Kidney capillary endothelial cell (primary cell): ENCODE measurements around the gene TTC39A.

Experiments used
- DNase-seq: peaks from one replicate; pipeline ENCODE4 v3.0.0-alpha.2; 2018; ENCODE audit warnings: low spot score

TTC39A gene

DNA sequence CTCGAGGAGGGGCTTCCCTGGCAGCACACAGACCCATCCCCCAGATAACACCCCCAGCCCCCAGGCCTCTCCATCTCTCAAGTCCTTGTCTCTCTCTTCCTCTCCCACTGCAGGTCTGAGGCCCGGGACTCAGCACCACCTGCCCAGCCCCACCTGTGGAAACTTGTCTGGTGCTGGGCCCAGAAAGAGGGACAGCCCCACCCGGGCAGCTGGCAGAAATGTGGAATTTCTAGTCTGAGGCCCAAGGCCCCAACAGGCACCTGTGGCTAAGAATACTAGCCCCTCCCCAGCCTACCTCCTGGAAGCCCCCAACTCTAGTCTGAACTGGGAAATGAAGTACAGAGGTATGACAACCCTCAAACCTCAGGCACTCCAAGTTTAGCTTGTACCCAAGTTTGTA is 15.4 kb downstream of the TTC39A start:
- no peak for DNase-seq

DNA sequence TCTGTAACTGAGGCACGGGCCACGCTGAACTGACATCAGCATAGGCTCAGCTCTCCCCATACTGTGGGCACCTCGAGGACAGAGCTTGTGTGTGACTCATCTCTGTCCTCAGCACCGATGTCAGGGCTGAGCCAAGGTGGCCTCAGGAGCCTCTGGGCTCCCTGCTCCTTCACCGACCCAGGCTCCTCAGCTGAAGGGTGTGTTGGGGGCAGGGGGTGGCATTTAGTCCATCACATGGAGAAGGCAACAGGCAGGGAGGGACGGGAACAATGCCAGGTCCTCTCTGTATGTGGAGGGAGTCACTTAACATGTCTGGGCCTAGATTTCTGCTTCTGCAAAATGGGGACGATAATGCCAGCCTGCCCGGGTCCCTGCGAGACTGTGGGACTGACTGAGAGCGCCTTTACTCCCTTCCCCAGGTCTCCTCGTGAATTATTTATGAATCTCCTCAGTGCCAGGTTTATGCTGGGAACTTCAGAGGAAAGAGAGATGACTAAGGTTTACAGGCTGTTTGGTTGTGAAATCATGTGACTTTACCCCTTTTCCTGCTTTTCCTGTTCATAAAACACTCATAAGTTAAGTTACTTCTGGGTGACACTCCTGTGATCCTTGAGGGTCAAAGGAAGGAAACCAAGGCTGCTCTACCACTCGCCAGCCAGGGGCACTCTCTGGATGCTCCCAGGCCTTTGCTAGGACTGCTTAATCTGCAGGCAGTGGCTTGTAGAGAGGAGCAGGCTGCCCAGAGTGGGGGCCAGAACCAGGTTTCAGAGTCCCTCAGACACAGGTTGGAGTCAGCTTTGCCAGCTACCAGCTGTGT is 16.2 kb downstream of the TTC39A start:
- DNase-seq: peak; percentile 72

DNA sequence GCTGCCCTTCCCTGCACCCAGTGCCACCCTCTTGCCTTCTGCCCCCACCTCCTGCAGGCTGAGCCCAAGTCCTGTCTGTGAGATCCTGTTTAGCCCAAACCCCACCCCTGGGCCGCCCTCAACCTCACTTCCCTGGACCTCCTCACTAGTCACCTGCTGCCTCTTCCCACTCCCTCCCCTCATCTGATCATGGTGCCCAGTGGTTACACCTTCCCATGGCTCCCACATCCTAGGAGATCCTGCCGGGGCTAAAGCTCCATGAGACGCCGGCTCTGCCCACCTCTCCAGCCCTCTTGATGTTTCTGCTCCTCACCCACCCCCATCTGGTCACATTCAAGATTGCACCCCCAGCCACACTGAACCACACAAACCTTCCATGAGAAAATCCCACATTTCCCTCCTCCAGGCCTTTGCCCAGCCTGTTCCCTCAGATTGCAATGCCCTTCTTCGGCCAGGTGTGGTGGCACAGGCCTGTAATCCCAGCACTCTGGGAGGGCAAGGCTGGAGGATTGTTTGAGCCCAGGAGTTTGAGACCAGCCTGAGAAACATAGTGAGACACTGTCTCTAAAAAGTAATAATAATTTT is 17.0 kb downstream of the TTC39A start:
- DNase-seq: no peak

DNA sequence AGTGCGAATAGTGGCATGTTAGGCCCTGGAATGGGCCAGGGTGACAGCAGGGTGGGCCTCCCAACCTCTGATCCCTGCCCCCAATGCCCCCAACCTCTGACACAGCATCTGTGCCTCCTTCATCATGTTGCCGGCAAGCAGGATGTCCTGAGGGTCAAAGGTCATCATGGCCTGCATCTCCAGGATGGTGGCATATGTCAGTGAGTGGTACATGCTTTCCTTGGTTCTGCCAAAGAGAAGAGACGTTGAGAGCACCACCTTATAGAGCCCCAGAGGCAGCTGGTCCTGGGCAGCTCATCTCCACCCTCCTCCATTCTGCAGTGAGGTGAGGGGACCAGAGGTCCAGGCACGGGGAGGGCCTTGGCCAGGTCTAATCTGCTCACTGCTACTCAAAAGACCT is 17.6 kb downstream of the TTC39A start:
- no peak for DNase-seq

DNA sequence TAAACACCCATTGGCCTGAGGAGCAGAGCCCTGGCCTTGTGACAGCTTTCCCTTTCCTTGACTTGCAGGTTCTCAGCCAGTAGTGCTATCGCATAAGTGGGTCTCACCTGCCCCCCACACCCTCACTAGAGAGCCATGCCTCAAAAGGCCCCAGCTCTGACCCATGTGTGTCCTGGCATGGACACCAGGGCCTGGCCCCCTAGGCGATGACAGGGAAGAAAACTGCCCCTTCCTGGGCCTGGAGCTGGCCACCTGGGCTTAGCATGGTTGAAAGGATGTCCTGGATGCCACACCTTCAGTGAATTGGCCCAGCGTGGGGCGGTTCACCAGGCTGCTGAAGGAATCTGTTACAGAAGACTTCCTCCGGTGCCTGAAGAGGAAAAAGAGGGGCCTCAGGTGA is 18.5 kb downstream of the TTC39A start:
- no peak for DNase-seq

DNA sequence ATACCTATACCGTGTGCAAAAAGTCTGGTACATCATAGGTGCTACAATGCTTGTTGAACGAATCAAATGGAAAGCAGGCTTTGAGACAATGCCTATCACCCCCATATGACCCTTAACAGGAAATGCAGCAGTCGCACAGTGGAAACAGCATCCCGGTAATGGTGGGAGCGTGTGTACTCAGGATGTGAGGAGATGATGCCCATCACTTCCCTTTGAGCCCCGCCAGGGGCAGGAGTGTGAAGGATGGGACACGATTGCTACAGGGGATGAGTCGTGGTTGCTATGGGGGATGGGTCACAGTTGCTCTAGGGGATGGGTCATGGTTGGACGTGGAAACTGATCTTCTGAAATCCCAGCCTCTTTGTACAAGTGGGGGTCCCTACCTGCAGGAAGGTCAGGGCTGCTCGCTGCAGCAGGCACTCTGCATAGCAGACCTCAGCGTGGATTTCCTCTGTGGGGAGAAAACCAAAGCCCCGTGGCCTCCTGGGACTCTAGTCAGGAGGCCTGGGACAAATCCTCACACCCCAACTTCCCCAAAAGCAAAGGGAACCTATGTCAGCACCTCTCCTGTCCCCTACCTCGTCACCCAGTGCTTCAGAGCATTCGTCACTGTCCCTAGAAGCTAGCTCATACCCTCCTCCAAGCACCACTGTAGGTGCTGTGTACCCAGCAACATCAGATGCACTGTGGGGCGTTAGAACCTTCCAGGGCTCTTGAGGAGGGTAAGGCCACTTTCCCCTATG is 19.3 kb downstream of the TTC39A start:
- peak; percentile 55 for DNase-seq

DNA sequence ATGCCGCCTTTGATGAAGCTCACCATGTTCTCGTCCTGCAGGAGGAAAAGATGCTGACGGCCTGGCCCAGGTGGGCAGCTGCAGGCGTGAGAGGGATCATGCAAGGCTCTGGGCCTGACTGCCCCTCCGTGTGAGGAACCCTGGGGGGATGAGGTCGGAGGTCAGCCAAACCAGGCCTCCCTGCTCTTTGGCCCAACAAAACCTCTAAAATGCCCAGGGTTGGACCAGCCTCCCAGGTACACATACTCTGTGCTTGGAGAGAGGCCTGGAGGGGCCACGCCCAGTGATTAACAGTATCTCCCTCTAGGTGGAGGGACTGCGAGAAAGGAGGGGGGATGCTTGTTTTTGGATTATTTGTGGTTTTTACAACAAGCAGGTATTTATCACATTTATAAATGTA is 21.1 kb downstream of the TTC39A start:
- no peak for DNase-seq

DNA sequence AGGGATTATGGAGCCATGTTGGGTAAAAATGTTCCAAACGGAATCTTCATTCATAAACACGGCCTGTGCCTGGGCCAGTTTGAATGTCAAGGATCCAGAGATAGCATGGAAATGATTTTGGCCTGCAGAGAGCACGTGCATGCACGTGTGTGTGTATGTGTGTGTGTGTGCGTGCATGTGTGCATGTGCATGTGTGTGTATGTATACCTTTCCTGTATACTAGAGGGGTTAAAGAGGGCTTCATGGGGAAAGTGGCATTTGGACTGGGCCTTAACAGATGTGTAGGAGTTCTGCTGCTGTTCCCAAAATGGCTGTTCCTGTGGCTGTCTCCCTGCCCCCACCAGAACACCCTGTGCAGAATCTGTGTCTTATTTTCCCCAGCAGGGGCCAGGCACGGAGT is 21.7 kb downstream of the TTC39A start:
- no peak for DNase-seq

DNA sequence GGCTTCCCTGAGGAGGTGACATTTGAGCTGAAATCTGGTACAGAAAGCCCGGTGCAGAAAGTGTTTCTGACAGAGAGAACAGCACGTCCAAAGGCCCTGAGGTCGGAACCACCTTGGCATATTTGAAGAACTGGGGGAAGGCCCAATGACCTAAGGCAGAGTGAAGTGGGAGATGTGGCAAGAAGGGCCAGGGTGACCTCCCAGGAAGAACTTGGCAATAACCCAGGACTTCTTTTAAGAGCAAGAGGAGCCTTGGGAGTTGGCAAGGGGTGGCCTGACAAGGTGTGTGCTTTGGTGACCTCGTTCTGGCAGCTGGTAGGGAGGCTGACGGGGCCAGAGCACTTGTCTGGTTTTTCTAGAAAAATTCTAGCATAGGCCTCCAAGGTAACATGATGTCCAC is 23.4 kb downstream of the TTC39A start:
- DNase-seq: no peak

DNA sequence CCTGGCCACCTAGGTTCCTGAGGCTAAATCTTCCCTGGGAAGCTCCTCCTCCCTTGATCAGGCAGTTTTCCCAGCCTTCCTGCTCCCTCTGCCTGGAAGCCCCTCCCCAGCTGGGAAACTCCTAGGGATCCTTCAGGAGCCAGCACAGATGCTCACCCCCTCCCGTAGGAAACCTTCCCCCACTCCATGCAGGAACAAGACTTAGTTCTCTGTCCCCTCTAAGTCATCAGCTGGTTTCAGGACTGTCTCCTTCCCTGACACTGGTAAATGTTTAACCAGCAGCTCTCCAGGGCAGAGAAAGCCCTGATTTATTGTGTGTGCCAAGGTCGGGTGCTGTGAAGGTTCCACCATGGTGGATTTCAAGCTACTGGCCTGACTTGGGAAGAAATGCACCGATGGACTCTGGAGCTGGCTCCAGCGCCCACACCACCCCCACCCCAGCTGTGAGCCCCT is 25.0 kb downstream of the TTC39A start:
- DNase-seq: no peak

DNA sequence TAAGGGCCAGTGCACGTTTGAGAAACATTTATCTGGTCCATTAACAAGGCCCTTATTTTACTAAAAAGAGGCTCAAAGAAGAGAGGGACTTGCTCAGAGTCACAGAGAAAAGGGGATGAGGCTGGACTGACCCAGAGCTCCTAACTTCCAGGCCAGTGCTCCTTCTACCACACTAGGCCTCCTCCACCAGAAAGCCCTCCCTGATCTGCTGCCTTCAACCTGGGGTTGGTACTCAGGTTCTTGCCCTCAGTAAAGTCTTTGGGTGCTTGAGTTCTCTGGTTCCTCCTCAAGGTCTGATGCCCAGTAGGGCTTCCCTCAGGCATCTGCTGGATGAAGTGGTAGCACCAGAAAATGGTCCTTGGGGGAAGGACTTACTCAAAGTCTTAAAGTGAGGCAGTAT is 26.0 kb downstream of the TTC39A start:
- no peak for DNase-seq

DNA sequence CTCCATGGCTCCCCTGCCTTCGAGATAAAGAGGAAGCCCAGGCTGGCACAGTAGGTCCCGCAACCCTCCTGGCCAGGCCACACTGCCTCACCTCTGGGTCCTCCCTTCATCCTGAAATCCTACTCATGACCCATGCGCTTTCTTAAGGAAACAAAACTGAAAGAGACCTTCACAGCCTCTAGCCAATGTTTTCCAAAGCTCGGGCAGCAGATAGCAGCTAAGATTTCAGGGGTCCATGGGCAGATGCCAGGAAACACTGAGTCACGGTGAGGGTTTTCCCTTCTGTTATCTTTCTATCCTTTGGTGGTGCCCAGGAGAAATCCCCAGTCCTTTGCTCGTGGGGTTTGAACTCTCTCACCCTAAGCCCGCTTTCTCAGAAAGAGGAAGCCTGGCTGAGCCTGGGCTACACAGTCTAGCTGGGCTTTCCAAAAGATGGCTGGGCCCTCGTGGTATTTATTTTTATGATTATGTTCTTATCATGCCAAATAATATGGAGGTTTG is 26.6 kb downstream of the TTC39A start:
- no peak for DNase-seq

DNA sequence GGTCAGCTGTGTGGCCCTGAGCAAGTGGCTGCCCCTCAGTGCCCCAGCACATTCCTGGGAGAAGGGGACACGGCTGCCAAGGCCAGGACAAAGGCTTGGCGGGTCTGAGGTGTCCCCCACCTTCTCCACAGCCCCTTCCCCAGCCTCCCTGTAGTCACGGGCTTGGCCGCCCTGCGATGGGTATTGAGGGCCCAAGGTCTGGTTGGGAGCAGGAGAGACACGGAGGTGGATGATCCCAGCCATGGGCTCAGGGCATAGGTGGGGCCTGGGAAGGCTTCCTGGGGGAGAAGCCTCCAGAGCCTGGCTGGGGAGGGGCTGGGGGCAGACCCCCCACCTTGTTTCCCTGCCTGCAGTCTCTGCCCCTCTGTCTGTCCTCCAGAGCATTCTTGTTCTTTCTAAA is 27.0 kb downstream of the TTC39A start:
- no peak for DNase-seq

DNA sequence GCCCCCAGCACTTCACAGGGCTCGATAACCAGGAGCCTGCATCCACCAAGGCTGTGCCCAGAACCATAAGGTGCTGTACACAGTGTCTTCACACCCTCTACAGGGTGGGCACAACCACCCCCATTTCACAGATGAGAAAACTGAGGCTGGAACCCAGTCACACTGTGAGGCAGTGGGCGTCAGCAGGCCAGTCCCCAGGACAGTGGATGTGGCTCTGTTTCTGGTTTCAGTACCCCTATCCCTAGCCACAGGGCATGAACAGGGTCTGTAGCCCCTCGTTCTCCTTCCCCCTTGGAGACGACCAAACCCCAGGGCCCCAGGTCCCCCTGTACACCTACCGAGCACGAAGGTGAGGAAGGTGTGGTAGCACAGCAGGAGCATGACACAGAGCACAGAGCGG is 27.6 kb downstream of the TTC39A start:
- no peak for DNase-seq

DNA sequence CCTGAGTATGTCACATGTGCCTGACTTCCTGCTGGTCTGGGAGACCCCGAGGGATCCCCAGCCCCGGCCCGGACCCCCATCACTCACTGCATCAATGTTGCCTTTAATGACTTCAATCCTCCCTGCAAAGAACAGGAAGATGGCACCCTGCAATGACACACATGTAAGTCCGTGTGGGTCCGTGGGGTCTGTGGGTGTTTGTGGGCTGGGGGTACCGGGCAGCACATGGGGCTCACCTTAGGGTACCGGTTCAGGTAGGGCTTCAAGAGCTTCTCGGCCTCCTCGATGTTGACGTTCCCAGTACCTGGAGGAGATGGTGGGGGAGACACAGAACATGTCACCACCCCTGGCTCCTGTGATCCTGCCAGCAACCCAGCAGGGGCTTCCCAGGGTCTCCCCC is 28.1 kb downstream of the TTC39A start:
- DNase-seq: no peak

DNA sequence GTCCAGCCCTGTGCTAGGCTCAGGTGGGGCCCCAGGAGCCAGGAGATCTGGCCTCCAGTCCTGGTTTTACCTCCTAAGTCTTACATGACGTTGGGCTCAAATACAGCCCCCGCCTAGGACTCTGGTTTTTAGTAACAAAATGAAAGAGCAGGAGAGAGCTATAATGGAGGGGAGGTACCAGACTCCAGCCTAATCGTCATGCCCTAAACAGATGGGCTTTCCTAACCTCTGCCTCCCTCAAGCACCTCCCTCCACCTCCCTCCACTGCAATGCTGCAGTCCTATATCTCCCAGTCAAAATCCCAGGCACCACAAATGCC is 28.6 kb downstream of the TTC39A start:
- DNase-seq: no peak

DNA sequence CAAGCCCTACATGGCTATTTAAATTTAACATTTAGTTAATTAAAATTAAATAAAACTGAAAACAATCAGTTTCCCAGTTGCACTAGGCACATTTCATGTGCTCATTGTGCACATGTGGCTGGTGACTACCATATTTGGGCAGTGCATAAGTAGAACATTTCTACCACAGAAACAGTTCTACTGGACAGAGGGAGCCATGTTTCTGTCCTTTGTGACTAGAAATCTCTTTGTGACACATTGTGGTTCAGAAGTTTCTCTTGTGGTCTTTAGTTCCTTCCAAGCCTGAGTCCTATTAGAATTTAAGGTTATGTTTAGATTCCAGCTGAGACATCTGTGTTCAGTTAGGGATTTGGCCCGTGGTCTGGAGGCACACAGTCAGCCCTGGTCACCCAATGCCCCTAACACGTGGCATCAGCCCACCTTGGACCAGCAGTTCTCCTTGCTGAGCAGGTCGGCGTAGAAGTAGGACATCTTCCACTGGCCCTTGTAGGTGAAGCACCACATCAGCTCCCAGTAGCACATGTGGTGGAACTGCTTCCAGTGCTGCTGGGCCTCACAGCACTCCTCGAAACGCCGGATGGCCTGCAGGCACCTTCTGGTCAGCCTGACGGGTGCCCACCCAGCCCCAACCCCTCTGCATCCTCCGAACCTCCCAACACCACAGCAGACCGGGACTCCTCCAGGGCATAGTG is 29.1 kb downstream of the TTC39A start:
- no peak for DNase-seq

DNA sequence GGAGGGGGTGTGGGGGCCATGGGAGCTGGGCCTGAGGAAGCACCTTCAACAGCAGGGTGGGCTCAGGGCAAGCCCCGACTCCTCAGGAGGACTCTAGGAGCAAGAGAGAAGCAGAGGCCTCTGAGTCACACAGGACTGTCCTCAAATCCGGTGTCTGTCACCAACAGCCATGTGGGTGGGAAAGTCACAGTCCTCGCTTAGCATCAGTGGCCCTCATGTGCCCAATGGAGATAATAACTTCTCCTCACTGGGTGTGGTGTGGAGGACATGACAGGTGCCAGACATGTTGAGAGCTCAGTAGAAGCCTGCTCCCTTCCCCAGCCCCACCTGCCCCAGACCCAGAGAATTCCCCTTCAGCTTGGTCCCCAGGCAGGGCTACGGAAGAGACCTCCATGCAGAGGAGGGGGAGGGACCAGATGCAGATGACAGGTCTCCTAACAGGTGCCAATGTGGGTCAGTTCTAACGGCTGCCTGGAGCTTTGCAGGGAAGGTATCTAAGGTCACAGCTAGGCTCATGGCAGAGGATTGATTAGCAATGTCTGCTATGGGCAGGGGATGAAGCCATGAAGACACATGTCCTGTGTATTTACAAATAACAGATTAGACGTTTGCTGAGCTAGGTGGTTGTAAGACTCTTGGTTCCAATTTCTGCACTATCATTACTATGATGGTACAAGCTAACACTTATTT is 30.2 kb downstream of the TTC39A start:
- no peak for DNase-seq

DNA sequence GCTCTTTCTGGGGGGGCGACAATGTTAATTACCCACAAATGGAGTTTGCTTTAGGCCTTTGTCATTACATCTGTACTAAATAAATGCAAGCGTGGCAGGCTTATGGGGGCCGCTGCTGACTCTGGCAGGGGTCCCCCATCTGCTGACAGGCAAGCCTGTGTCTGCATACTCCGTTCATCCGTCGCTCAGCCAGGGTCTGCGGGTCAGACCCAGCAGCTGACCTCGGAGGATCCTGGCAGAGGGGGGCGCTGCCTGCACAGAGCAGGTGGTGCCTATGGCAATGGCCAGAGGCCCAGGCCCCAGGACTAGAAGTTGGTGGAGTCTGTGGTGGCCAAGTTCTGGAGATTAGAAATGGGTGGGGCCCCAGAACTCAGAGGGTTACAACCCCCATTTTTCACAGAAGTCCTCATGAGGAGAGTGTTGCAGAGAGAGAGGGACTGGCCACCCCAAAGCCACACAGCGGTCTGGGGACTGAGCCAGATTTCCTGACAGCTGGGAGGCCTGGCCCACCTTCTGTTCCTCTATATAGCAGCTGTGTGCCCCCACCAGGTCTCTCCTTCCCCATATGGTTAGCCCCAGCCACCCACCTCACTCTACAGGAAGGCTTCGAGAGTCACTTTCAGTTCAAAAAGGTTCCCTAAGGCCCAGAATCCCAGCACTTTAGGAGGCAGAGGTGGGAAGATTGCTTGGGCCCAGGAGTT is 31.0 kb downstream of the TTC39A start:
- DNase-seq: no peak

DNA sequence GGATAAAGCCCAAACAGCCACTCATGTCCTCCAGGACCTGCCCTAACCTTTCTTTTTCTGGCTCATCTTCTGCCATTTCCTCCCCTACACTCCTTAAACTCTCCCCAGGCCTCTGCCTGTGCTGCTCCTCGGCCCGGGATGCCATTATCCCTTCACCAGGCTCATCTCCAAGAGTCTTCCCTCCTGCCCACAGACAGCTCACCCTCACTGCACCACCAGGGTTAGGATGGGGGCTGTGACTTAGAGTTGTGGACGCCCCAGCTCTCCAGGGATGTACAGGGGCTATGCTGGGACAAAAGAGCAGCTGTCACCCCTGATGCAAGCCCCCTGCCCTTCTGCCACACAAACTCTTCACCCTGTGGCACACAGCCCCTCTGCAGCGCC is 32.0 kb downstream of the TTC39A start:
- no peak for DNase-seq
